H1 (cell line): ENCODE measurements around the gene BEAN1.

Source experiments
- CTCF ChIP-seq, 3 experiments: IDR thresholded peaks; 1 replicate in 2 of 3; 2 replicates in 1 of 3; pipeline versions ENCODE4 v1.5.1 to v1.6.1; 2011; ENCODE audit warnings: low read length in 3 of 3, mild to moderate bottlenecking in 3 of 3, inconsistent platforms in 2 of 3, low read depth in 1 of 3, moderate library complexity in 1 of 3; ENCODE audit not compliant: insufficient read depth in 1 of 3; ENCODE audit errors: control extremely low read depth in 1 of 3
- POLR2A ChIP-seq, 2 experiments: IDR thresholded peaks; 1 replicate in 1 of 2; 2 replicates in 1 of 2; pipeline ENCODE4 v1.6.1; 2011; ENCODE audit warnings: low read depth in 2 of 2, low read length in 2 of 2, mild to moderate bottlenecking in 2 of 2; ENCODE audit errors: control extremely low read depth in 1 of 2
- POLR2AphosphoS5 ChIP-seq: IDR thresholded peaks from 2 replicates; pipeline ENCODE4 v1.6.1; 2011; ENCODE audit warnings: low read depth, low read length
- TCF12 ChIP-seq: IDR thresholded peaks from 2 replicates; pipeline ENCODE4 v1.6.1; 2011; ENCODE audit warnings: low read depth, mild to moderate bottlenecking, low read length

- no peak for TF ChIP-seq POLR2AphosphoS5
- TF ChIP-seq CTCF (IDR thresholded peaks at IDR 0.05; ENCODE audit: control extremely low read depth in 1 of 3, insufficient read depth in 1 of 3, low read depth in 1 of 3, low read length in 3 of 3) = no peak
- no peak for TF ChIP-seq POLR2A (IDR thresholded peaks at IDR 0.05; ENCODE audit: control extremely low read depth in 1 of 2, low read depth in 2 of 2, low read length in 2 of 2)
- TF ChIP-seq TCF12 = no peak
These were observed 95.9 kb downstream of the BEAN1 start for GRCh38 chr16:66522816-66523590.
